Mucosa of rectum (tissue), 2 donors: ENCODE data around the gene TMEM44.

Experiments used
- H3K27ac ChIP-seq, 2 donors: one replicate each; pipeline ENCODE4 v1.7.0; 2013; ENCODE audit warnings: inconsistent platforms in 2 of 2, low read depth in 2 of 2, low read length in 2 of 2
- H3K27me3 ChIP-seq, 2 donors: one replicate each; pipeline ENCODE4 v1.7.0; 2013; ENCODE audit warnings: low read length in 2 of 2; ENCODE audit not compliant: control insufficient read depth in 2 of 2, insufficient read depth in 2 of 2
- H3K36me3 ChIP-seq, 2 donors: one replicate each; pipeline ENCODE4 v1.7.0; 2013; ENCODE audit warnings: low read length in 2 of 2; ENCODE audit not compliant: control insufficient read depth in 2 of 2, insufficient read depth in 2 of 2
- H3K4me1 ChIP-seq, 2 donors: one replicate each; pipeline ENCODE4 v1.7.0; 2013; ENCODE audit warnings: low read length in 2 of 2, mild to moderate bottlenecking in 1 of 2; ENCODE audit not compliant: control insufficient read depth in 2 of 2, insufficient read depth in 2 of 2
- H3K4me3 ChIP-seq, 2 donors: one replicate each; pipeline ENCODE4 v1.7.0; 2013; ENCODE audit warnings: low read length in 2 of 2
- H3K9ac ChIP-seq, 2 donors: one replicate each; pipeline ENCODE4 v1.7.0; 2013; ENCODE audit warnings: low read length in 2 of 2, low read depth in 1 of 2, mild to moderate bottlenecking in 1 of 2
- H3K9me3 ChIP-seq, 2 donors: one replicate each; pipeline ENCODE4 v1.7.0; 2013; ENCODE audit warnings: low read length in 2 of 2; ENCODE audit not compliant: control insufficient read depth in 2 of 2
- donor health status: healthy.
- donor health status: Normal muscosa, but diverticular disease.

Gene TMEM44

DNA sequence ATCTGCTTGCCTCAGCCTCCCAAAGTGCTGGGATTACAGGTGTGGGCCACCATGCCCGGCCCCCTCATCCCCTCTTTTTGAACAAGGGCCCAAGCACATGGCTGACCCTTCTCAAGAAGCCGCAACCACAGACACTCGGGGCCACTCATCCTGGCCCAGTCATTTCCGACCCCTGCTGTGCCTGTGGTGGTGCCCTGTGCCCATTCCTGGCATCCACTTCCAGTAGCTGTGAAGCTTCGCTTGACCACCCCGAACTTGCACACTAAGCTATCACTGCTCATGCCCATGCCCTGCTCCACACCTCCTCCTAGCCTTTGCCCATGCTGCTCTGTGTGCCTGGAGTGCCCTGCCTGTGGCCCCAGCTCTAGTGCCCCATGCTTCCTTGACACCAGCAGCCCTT, 8.3 kb downstream of the TMEM44 start:
- Histone ChIP-seq H3K27me3 (no peaks in the 10 kb centered on the region), H3K36me3 (peaks cover 26 to 33% of the 10 kb centered on the region in 2 donors), H3K9me3 (no peaks in the 10 kb centered on the region), H3K9ac (no peak overlapping the region), H3K4me3 (no peak overlapping the region), H3K4me1 (peaks cover 3 to 8% of the 10 kb centered on the region in 2 donors), H3K27ac (no peak overlapping the region)

DNA sequence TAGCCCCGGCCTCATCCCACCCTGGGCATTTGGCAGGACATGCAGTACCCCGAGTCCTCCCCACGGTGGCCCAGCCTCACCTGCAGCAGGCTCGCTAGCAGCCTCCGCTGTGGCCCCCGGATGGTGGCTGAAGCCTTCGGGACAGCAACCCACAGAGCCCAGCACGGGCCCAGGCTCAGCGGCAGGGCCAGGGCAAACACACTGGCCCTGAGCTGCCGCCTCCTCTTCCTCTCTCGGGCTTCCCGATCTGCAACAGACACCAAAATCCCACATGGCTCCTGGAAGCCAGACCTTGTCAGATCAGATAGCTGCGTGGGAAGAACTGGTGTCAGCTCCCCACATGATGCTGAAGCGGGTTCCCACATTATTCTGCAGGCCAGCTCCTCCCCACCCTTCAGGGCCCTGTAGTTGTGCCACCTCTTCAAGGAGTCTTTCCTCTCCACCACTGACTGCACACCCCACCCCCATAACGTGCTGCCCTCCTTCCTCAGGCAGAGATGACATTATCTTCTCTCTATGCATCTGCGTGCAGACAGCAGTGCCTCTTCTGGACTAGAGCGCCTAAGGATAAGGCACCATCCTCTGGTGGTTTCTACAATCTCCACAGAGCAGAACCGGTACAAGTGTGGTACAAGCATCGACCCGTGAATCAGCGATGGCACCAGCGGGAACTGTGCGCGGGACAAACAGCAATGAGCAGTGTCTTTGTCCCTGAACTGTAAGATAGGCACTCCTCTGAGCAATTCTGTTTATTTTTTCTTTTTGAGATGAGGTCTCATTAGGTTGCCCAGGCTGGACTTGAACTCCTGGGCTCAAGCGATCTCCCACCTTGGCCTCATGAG, 9.5 kb downstream of the TMEM44 start:
- Histone ChIP-seq H3K27ac (no peak overlapping the region), H3K27me3 (no peaks in the 10 kb centered on the region), H3K4me3 (no peak overlapping the region), H3K9ac (no peak overlapping the region), H3K9me3 (no peaks in the 10 kb centered on the region), H3K36me3 (peaks cover 26 to 30% of the 10 kb centered on the region in 2 donors), H3K4me1 (peaks cover 3 to 8% of the 10 kb centered on the region in 2 donors)

DNA sequence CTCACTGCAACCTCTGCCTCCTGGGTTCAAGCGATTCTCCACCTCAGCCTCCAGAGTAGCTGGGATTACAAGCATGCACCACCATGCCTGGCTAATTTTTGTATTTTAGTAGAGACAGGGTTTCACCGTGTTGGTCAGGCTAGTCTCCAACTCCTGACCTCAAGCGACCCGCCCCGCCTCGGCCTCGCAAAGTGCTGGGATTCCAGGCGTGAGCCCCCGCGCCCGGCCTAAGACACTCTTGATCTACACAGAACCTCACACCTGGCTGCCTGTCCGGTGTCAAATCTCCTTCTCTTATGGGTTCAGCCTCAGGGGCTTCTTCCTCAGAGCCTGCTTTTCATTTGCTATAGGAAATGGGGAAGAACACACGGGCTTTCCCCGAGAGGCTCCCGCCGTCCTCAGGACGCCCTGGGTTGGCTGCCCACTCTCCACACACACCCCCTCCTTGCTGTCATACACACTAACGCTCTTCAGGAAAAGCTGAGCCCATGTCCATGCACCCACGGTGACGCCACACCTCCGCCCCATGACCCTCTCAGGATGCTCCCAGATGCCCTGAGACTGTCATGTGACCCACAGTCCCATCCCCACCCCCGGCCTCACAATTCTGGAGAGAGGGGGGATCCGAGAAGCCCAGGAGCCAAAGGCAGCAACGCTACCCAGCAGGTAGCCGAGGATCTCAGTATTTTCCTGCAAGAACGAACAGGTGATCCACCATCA, 10.4 kb downstream of the TMEM44 start:
- Histone ChIP-seq H3K9me3 (no peaks in the 10 kb centered on the region), H3K27ac (no peak overlapping the region), H3K36me3 (peaks cover 18 to 24% of the 10 kb centered on the region in 2 donors), H3K27me3 (no peaks in the 10 kb centered on the region), H3K4me1 (peaks cover 3 to 8% of the 10 kb centered on the region in 2 donors), H3K9ac (no peak overlapping the region), H3K4me3 (no peak overlapping the region)

DNA sequence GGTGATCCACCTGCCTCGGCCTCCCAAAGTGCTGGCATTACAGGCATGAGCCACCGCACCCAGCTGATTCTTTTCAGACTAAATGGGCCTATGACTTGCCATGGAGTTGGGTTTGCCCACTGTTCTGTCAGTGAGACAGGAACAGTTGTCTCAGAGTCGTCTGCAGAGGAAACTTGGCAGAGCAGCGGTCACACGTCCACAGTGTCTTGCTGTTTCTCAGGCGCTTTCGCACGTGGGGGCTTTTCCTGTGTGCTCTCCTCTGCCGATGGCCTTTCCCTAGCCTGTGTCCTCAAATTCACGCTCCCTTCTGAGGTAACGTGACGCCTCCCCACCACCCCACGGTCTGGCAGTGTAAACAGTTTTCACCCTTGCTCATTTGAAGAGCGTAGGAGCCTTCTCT, 11.3 kb downstream of the TMEM44 start:
- H3K9me3 ChIP-seq, result no peaks in the 10 kb centered on the region
- H3K4me1 ChIP-seq, result peaks cover 3 to 8% of the 10 kb centered on the region in 2 donors
- H3K9ac ChIP-seq, result no peak overlapping the region
- H3K27me3 ChIP-seq, result no peaks in the 10 kb centered on the region
- H3K27ac ChIP-seq, result no peak overlapping the region
- H3K4me3 ChIP-seq, result no peak overlapping the region
- H3K36me3 ChIP-seq, result peaks cover 15 to 17% of the 10 kb centered on the region in 2 donors

DNA sequence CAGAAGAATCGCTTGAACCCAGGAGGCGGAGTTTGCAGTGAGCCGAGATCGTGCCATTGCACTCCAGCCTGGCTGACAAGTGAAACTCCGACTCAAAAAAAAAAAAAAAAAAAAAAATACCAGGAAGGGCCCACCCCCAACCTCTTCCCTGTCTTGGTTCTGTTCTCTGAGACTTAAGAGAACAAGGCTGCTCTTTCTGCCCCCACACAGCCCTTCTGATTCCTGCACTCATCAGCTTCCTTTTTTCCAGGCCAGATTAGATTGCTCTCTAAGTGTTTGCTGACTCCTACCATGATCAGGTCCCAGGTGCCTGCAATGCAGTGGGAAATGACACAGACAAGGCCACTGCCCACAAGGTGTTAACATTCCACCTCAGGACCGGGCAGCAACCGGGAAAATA, 13.0 kb downstream of the TMEM44 start:
- Histone ChIP-seq H3K27me3 (no peaks in the 10 kb centered on the region), H3K27ac (no peak overlapping the region), H3K36me3 (peaks cover 11 to 12% of the 10 kb centered on the region in 2 donors), H3K9ac (no peak overlapping the region), H3K4me3 (no peak overlapping the region), H3K9me3 (no peaks in the 10 kb centered on the region), H3K4me1 (peaks cover 3 to 8% of the 10 kb centered on the region in 2 donors)

DNA sequence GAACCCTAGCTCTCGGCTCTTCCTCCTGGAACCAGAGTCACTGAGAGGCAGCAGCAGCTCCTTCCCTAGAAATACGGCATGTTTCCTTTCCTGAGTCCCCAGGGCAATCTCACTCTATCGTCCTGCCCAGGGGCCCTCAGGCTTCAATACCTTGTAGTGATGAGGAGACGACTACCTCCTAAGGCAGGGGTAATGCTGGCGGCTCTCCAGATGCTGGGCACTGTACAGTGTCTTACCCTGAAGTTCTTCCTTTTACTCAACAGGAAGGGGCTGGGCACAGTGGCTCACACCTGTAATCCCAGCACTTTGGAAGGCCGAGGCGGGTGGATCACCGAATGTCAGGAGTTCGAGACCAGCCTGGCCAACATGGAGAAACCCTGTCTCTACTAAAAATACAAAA, 13.5 kb downstream of the TMEM44 start:
- no peaks in the 10 kb centered on the region for H3K27me3 ChIP-seq
- no peak overlapping the region for H3K4me3 ChIP-seq
- no peak overlapping the region for H3K27ac ChIP-seq
- H3K4me1 ChIP-seq, result peaks cover 3 to 8% of the 10 kb centered on the region in 2 donors
- no peak overlapping the region for H3K9ac ChIP-seq
- H3K9me3 ChIP-seq, result no peaks in the 10 kb centered on the region
- H3K36me3 ChIP-seq, result peaks cover 10 to 11% of the 10 kb centered on the region in 2 donors

DNA sequence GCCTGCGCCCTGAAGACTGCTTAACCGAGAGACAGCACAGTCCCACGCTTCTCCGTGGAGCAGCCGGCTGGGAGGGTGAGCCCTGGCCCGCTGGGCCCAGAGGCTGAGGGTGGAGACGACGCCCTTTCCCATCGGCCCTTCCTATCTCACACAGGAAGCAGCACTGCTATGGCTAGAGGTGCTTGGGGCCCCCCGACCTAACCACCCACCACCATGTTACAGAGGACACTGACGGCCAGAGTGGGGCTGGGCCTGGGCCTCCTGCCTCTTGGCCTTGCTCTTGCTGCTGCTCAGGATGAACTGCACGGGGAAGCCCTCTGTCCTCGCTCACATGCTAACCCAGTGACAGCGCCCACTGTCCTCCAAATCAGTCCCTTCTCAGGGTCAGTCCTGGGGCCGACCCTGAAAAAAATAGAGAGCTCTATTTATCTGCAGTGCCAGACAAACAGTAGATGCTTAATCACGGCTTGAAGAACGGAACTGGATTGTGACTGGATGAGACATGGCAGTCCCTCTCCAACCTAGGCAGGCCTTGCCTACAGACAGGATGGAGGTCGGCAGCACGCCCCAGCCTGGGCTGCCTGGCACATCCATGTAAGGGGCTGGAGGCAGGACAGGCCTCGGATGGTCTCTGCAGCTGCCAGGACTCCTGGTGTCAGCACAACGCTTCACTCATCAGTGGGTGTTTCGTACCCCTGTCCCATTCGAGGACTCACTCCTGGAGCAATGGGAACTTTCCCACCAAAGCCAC, 14.2 kb downstream of the TMEM44 start:
- no peaks in the 10 kb centered on the region for H3K27me3 ChIP-seq
- H3K4me1 ChIP-seq, result peaks cover 3 to 8% of the 10 kb centered on the region in 2 donors
- no peak overlapping the region for H3K4me3 ChIP-seq
- no peaks in the 10 kb centered on the region for H3K9me3 ChIP-seq
- peaks cover 9 to 12% of the 10 kb centered on the region in 2 donors for H3K36me3 ChIP-seq
- no peak overlapping the region for H3K9ac ChIP-seq
- H3K27ac ChIP-seq, result no peak overlapping the region

DNA sequence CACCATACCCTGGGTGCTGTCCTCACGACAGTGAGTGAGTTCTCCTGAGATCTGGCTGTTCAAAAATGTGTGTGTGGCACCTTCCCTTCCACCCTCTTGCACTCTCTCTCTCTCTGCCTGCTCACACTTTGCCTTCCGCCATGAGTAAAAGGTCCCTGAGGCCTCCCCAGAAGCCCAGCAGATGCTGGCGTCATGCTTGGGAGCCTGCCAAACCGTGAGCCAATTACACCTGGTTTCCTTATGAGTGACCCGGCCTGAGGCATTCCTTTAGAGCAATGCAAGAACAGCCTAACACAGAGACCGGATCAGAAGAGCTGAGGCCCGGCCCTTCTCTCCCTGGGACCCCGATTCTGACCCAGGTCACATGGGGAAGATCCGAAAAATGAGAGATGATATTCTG, 15.4 kb downstream of the TMEM44 start:
- peaks cover 3 to 8% of the 10 kb centered on the region in 2 donors for H3K4me1 ChIP-seq
- no peak overlapping the region for H3K9ac ChIP-seq
- no peaks in the 10 kb centered on the region for H3K9me3 ChIP-seq
- H3K27me3 ChIP-seq, result no peaks in the 10 kb centered on the region
- no peak overlapping the region for H3K4me3 ChIP-seq
- peaks cover 4 to 7% of the 10 kb centered on the region in 2 donors for H3K36me3 ChIP-seq
- H3K27ac ChIP-seq, result no peak overlapping the region

DNA sequence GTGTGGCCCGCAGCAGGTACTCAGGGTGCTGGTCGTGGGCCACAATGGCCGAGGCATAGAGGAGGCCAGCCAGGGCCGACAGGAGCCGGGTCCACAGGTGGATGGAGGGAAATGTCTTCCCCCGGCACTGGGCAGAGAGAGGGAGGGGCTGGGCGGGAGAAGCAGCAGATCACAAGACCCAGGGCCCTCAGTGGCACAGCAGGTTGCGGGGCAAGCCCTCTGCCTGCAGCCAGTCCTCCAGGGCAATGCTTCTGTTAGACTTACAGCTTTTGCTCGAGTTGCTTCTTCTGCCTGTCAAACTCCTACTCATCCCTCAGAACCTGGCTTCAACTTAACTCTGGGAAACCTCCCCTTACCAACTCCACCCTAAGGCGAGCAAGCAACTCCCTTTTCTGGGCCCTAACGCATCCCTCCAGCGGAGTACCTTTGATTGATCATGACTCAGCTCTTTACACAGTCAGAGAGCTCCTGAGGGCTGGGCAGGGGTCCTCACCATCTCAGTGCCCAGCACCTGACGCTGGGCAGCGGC, 16.0 kb downstream of the TMEM44 start:
- H3K36me3 ChIP-seq, result peaks cover 4 to 7% of the 10 kb centered on the region in 2 donors
- peaks cover 3 to 8% of the 10 kb centered on the region in 2 donors for H3K4me1 ChIP-seq
- H3K4me3 ChIP-seq, result no peak overlapping the region
- H3K27me3 ChIP-seq, result no peaks in the 10 kb centered on the region
- no peaks in the 10 kb centered on the region for H3K9me3 ChIP-seq
- H3K27ac ChIP-seq, result no peak overlapping the region
- H3K9ac ChIP-seq, result no peak overlapping the region
